ENCODE measurements around the gene PIM1.
"Not testable (repeated sequence)": the region's sequence is repeated elsewhere in the genome, so short reads cannot be mapped to it uniquely, and the experiment has no call there.

The PIM1 gene

DNA sequence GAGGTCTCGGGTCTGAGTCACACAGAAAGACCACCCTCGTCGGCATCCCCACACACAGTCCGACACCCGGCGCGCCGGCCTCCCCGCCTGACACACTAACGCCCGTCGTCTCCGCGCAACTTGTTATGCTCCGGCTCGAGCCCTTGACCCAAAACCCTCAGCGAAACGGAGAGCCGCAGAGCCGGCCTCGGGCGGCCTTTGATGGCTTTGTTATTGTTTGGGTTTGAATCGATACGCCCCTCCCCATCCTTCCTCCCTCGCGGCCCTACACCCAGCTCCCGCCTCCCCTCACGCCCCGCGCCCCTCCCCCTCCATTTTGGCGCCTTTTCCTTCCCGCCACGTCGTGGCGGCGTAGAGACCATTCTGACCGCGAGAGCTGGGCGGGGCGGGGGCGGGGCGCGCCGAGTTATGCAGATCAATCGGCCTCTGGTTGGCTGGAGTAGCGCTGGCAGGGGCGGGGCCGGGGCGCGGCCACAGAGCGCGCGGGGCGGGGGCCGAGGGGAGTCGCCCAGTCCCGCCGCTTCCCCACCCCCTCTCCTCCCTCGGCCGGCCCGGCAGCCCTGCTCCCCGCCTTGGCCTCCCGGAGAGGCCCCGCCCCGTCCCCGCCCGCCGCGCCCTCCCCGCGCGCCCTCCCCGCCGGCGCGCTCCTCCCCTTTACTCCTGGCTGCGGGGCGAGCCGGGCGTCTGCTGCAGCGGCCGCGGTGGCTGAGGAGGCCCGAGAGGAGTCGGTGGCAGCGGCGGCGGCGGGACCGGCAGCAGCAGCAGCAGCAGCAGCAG, at the start of gene PIM1:
Gene PIM1, plus strand, starts transcription at position 657 of the 777 bp plus-strand sequence. CDS start 424 bp downstream, outside the sequence.
- DNase-seq = peak; percentile 90

DNA sequence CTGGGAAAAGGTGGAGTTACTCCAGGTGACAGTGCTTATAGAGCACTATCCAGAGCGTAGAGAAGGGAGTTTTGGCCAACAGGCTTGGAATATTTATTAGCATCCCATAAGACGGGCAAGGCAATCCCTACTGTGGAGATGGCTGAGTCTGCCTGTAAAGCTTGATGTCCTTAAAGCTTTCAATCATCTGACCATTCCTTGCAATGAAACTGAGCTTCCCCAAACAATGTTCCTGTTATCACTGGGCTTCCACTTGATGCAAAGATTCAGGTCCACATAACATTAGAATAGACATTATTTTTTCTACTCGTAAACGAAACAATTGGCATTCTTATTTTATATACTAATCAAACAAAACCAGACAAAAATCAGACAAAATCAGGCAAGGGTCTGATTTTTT, 48.4 kb upstream of the PIM1 start:
- no peak for DNase-seq

GRCh38 chr6:37122861-37123260, 47.1 kb upstream of the PIM1 start:
- no peak for DNase-seq

DNA sequence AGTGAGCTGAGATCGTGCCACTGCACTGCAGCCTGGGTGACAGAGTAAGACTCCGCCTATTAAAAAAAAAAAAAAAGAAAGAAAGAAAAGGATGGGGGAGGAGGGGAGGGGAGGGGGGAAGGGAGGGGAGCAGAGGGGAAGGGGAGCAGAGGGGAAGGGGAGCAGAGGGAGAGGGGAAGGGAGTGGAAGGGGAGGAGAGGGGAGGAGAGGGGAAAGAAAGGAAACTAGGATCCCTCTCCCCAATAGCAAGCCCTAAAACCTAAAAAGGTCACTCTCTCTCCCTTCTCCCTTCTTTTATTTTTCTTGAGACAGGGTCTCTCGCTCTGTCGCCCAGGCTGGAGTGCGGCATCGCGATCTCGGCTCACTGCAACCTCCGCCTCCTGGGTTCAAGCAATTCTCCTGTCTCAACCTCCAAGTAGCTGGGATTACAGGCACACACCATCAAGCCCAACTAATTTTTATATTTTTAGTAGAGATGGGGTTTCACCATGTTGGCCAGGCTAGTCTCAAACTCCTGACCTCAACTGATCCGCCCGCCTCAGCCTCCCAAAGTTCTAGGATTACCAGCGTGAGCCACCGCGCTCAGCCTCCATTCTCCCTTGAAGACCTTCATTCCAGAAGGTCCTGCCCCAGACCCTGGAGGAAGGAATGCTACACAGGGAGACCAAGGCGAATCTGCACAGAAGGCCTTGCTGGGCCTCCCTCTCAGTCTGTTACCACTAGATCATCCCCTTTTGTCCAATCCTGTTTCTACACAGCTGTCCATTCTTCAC, 45.8 kb upstream of the PIM1 start:
- no peak for DNase-seq

DNA sequence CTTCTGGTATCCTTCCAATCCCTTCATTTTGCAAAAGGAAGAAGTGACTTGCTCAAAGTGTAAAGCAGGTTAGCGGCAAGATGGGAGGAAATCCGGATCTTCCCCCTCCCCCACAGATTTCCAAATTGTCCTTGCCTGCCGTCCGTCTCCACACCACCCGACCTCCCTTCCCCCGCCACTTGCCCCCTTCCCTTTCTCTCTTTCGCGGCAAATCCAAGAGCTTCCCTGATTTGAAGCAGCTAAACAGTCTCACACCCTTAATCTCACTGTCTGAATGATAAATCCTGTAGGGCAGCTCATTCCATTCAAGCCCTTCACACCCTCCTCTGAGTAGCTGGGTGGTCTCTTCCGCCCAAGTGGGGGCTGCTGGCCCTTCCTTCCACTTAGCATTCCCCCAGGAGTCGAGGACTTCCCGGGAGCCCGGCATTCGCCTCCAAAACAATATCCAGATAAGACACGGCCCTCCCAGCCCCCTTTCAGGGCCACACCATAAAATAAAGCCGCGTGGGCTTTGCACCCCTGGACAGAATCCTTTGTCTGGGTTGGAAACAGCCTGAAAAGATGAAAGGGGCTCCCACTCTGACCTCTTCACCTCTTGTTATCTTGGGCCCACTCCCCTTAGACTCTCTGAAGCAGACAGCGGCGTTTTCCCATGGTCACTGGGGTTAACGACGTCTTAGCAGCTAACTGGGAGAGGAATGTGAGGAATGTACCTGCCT, 44.0 kb upstream of the PIM1 start:
- DNase-seq = peak; percentile 68

DNA sequence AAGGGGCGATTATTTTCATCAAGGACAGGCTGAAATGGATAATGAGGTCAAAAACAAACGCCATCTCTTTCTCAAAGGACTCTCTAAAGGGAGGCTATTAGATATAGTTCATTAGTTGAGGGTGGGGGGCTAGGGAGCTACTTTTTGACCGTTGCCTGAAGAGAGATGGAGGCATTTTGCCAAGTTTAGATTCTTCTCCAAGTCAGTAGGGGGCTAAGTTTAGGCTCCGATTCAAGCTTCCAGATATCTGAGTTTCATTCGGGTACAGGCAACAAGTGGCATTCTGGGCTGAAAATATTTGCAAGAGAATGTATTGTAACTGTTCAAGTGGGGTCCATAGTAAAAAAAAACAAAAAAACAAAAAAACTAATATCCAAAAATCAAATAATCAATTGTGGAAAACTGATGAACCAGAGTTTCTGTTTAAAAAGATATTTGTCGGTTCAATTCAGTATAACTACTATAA, 43.4 kb upstream of the PIM1 start:
- DNase-seq = no peak

DNA sequence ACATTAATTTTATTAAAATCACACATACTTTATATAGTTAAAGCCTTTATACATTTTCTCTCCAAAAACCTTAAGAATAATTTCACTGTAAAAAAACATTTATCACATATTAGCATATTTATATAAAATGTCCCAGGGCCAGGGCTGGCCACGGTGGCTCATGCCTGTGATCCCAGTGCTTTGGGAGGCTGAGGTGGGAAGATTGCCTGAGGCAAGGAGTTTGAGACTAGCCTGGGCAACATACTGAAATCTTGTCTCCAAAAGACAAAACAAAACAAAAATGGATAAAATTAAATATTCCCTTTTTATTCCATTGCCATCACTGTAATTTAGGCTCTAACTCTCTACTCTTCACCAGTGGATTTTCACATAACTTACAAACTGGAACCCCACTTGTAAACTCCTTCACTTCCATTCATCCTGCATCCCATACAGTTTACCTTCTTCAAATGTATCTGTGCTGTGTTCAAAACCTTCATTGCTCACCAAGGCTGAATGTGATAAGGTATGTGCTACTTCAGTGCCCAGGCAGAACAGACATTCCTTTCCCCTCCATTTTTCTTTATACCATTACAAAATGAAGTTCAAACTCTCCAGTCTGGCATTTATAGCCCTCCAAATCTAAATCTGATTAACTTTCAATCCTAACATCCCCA, 42.9 kb upstream of the PIM1 start:
- no peak for DNase-seq

DNA sequence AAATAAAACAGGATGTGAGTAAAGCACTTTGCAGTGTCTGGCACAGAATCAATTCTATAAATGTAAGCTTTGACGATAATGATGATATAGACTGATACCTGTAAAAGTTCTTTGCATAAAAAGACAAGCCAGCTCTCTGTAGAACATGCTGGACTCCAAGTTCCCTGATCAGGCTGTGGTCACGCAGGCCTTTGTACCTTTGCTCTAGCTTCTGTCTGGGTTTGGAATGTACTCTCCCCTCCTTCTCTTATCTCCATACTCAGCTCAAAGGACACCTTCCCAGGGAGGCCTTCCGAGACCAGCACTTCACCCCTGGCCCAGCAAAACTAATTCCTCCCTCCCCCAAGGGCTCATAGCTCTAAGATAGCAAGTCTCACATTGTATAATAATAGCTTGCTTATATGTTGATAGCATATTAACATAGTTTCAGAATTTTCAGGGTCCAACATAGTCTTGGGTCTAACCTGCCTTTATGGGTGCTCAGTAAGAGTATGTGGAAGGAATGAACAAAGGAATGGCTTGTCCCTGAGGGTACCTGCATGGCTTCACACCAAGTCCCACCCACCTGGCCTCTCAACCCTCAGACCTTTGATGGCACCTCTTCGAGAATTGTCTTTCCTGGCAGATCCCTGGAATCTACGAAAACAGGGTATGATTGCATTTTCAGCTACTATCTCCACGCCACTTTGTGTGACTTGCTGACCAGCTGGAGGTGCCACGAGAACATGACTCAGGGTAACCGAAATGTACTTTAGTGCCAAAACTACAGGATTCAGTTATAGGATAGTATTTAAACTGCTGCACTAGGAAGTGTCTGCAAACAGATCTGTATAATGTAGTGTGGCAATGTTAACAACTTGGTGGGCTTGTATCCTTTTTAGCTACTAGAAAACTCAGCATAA, 41.7 kb upstream of the PIM1 start:
- DNase-seq = peak; percentile 62

GRCh38 chr6:37128863-37129443, 41.0 kb upstream of the PIM1 start:
- DNase-seq = not testable (repeated sequence)

- DNase-seq = no peak
These were observed 40.4 kb upstream of the PIM1 start for GRCh38 chr6:37129566-37129965.

- DNase-seq = no peak
These were observed 39.2 kb upstream of the PIM1 start for GRCh38 chr6:37130704-37131103.

- no peak for DNase-seq
These were observed 38.6 kb upstream of the PIM1 start for GRCh38 chr6:37131104-37131959.

DNA sequence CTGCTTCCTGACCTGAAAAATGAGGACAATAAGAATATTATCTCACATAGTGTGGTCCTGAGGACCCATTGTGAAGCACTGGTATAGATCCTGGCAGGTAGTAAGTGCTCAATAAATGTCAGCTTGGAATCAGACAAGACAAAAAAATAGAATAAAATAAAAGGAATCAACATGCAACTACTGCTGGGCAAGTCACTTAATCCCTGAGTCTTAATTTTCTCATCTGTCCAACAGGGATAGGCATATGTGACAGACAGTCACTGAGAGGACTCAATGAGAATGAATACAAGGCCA, 38.0 kb upstream of the PIM1 start:
- DNase-seq = no peak

DNA sequence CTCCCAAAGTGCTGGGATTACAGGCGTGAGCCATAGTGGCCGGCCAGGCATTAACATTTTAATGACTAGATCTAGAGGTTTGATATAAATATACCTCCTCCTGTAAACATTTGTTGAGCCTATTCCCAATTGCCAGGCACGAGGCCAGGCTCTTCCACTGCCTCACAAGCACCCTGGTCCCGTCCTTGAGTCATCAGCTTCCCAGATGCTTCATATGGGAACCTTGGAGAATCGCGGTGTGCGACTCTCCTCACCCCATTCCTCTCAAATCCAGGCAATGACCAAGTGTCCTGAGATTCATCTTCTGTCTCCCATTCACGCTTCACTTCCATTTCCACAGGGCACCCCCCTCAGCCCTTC, 35.9 kb upstream of the PIM1 start:
- DNase-seq = peak; percentile 38

DNA sequence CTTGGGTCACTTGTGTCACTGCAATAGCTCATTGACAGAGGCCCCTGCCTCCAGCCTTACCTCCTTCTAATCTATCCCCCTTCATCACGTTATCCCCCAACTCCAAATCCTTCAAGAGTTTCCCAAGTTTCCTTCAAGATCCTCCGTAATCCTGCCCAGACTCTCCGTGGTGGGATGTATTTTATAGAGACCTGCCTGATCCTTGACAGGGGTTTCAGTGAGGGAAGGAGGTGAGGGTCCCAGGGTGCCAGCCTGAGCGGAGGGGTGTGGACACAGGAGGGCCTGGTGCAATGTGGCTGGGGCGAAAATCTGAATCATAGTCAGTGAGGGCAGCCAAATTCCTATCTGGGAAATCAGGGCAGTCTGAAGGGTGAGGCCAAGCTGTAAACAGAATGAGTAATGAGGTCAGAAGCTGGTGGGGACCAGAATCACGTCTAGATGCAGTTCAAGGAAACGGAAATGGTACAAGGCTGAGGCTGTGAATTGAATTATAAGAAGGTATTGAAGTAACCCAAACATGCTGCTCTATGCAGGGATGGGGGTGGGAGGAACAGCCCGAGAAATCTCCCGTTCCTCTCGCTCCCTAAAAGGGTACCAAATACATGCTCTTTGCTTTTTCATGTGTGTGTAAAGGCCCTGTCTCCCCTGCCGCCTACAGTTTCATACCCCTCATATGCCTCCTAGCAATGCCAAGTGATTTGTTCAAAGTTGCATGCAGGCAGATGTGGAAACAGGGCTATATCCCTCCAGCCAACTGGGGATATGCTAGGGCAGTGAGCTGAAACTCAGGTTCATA, 35.4 kb upstream of the PIM1 start:
- peak; percentile 96 for DNase-seq

DNA sequence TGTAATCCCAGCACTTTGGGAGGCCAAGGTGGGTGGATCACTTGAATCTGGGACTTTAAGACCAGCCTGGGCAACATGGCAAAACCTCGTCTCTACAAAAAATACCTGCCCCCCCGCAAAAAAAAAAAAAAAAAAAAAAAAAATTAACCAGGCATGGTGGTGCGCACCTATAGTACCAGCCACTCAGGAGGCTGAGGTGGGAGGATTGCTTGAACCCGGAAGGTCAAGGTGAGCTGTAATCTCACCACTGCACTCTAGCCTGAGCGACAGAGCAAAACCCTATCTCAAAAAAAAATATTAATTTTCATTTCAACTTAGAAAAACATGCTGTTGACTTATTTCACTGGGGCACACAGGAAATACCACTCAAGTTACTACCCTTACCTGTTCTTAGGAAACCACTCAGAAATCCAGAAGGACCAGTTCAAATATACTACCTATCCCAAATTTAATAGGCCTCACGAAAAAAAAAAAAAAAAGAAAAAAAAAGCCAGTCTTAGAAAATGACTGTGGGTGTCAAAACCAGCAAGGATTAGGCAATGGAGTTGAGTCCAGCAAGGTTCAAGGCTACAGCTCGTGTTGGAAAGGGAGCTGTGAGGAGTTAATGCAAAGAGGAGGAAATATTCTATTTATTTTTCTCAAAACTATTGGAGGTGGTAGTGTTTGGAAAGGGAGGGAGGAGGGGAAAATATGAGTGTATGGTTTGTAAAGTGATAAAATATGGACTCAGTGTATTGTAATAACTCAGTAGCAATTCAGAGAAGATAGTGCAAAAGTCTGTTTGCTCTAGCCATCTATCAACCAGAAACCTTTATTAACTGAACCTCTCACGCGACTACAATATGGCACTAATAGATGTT, 33.9 kb upstream of the PIM1 start:
- DNase-seq = no peak

- DNase-seq = no peak
These were observed 33.1 kb upstream of the PIM1 start for GRCh38 chr6:37136821-37137200.

DNA sequence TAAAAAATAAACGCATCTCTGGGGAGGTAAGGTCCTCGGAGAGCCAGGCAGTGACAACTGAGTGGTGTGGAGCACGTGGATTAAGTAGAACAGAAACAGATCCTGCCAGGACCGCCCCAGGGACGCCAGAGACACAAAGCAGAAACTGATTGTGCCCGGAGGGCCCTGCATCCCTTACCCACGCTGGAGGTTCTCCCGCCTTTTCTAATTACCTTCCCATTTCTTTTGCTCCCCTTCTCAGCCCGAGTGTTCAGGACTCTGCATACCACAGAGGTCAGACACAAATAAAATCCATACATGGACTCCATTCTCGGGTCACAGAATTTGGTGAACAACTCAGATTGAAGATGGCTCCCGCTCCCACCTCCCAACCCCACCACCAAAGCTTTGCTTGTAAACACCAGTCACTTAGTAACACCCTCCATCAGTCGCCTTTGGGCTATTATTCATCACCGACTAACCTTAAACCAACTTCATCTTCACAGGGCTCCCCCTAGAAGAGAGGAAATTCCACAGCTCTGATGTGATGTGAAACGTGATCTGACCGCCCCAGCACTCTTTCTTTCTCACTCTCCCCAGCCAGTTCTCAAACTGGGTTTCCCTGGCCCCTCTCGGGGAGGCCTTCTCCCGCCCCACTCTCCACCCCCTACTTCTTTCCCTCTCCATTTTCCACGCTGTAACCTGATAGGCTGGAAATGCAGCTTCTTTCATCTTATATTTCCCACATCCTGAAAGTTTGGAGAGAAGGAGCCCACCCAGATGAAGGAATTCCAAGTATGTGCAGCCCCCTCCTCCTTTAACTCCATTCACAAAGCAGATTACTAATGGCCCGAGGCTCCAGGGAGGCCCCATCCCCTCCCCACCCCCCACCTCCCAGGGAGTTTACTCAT, 32.5 kb upstream of the PIM1 start:
- DNase-seq = peak; percentile 99

All from NCI-H226 (cell line).